DMS53 (cell line): ENCODE results near the gene CPNE5.

Source experiments
- DNase-seq: peaks from one replicate; lab custom pipeline; 2025; lab: John Stamatoyannopoulos, UW

CPNE5 gene

DNA sequence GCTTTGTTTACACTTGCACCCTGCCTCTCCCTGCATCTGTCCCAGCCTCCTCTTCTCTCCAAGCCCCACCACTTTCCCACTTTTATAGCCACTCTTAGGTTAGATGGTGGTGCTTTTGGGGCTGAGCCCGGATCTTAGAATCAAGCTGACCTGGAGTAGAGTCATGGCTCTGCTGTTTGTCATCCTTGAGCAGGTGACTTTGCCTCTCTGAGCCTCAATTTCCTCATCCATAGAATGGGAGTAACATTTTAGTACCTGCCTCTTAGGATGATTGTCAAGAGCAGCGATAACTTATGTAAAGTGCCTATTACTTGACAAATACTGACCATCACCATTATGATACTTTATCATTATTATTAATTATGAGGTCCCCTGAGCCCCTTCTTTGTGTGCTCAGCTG lies 48.2 kb downstream of the CPNE5 start:
- no peak for DNase-seq

DNA sequence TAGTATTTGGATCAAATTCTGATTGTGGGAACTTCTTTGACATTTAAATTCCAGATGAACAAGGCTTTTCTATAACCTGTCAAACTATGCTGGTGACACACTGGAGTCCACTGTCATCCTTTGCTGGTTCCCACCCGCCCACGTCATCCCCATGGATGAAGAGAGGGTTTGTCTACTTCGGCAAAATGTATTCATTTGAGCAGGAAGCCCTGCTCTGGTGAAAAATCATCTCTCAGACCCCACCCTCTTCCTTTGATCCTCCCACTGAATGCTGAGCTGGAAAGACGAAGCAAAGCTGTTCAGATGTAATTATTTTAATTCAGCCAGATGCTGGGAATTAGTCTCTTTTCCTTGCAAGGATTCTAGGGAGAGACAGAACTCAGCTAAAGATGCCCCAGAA lies 50.5 kb downstream of the CPNE5 start:
- DNase-seq, result no peak

DNA sequence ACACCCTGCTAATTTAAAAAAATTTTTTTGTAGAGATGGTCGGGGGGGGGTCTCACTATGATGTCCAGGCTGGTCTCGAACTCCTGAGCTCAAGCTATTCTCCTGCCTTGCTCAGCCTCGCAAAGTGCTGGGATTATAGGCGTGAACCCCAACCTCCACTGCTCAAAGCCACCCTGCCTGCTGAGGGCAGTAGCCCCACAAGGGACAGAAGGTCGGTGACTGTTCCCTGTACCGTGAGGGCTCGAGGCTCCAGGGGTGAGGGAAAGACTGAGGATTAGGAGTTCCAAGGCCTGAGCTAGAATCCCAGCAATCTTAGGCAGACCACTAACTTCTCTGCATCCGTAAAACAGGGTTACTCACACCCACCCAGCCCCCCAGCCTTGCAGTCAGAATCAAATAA lies 51.1 kb downstream of the CPNE5 start:
- no peak for DNase-seq

DNA sequence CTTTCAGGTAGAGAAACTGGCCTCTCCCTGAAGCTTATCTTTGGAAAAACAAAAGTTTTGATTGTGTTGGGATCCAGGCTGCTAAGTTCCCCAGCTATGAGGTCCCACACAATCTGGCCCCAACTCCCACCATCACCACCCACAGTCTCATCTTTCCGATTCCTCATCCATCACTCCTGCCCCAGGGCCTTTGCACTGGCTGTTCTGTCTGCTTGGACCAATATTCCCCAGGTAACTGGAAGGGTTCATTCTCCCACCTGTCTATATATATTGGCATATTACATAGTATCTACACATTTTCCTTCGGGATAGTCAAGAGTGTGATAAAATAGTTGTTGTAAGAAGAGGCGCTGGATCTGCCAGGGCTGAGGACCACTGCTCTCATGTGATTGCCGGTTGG lies 52.0 kb downstream of the CPNE5 start:
- no peak for DNase-seq

- DNase-seq, result no peak
Observed at GRCh38 chr6:36786055-36786675, 53.1 kb downstream of the CPNE5 start.

GRCh38 chr6:36784376-36784636 lies 54.9 kb downstream of the CPNE5 start:
- DNase-seq, result no peak

DNA sequence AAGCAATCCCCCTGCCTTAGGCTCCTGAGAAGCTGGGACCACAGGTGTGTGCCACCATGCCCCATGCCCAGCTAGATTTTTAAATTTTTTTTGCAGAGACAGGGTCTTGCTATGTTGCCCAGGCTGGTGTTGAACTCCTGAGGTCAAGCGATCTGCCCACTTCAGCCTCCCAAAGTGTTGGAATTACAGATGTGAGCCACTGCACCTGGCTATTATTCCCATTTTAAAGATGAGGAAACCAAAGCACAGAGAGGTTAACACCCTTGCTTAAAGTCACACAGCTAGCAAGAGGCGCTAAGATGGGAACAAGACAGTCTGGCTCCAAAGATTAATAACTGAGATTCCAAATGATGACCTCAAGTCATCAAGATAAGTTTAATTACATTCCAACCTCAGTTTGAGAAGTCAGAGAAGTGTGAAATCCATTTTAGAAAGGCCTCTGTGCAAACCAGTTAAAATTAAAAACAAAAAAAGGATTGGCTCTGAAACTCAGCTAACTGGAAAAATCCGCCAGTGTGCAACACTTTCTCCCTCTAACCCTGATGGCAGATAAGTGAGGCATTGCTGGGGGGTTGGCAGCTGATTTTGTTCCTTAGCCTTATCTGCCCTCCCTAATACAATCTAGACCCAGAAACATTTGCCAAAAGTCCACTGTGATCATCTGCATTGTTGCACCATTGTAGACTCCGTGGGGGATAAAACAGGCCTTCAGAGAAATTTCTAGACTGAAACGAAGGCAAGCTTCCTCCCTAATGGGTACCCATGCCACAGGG lies 55.5 kb downstream of the CPNE5 start:
- DNase-seq, result no peak

DNA sequence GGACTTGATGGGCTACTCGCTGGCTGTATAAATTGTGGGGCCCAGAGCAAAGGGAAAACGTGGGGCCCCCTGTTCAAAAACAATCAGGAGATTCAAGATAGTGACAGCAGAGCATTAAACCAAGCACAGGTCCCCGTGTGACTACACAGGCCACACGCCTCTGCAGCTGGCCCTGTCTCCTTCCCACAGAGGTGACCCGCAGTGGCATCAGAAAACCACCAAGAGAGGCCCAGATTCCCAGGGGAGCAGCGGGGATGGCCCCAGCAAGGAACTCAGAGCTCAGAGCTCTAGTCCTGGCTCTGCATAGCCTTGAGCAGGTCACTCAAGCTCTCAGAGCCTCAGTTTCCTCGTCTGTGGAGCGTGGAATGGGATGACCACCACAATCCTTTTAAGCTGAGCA lies 57.6 kb downstream of the CPNE5 start:
- DNase-seq, result no peak

DNA sequence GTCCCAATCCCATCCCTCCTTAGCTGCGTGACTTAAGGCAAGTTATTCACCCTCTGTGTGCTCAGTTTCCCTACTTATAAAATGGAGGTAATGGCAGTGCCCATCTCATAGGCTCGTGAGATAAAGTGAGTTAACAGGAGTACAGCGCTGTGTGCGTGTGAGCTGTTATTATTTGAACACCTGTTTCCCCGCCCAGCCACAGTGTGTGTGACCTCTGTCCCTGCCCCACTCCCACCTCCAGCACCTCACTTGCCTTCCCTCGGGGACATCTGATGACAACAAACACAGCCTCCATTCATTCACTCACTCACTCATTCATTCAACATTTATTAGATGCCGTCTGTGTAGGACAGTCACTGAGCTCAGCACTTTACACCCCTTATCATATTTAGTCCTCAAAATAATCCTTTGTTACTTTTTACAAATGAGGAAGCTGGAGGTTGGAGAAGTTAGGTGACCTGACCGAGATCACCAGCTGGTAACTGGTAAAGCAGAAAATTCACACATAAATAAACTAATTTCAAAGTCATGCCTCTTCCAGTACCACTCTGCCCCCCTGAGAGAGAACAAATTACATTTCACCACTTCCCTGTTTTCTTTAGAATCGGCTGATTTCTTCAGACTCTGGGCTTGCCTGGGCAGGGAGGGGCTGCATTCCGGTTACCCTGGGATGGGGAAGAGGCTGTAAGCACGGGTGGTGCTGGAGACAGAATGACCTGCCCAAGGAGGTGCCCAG lies 58.6 kb downstream of the CPNE5 start:
- peak; percentile 84 for DNase-seq

GRCh38 chr6:36779227-36779626 lies 60.0 kb downstream of the CPNE5 start:
- DNase-seq, result no peak

DNA sequence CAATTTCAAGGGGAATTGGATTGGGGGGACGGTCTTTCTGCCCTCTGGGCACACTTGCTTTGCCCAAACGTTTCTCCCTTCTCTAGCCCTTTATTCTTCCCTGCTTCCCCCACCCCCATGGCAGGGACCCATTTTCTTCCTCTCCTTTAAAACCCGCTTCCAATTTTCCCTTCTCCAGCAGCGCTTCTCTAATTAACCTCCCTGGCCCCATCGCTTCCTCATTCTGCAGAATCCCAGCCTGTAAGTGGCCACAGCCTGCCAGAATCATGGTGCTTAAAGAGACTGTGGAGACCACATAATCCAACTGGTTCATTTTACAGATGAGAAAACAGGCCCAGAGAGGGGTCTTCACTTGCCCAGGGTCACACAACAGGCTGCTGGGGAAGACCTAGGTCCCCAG lies 61.4 kb downstream of the CPNE5 start:
- no peak for DNase-seq

DNA sequence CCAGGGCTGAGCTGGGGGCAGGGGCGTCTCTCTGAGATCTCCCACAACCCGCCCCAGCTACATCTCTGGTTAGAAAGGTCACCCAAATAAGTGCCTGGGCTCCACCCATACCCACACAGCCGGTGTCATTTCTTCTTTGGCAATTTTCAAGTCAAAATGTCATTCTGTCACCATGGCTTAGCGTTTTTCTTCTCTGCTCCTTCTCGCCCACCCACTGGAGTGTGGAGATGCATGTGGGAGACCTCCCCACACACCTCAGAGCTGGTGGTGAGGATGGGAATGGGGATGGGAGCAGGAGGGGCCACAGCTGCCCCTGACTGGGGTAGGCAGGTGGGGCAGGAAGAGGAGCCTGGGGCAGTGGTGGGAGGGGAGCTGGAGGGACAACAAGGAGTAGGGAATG lies 63.1 kb downstream of the CPNE5 start:
- DNase-seq, result no peak

- DNase-seq, result no peak
Observed at GRCh38 chr6:36774331-36774730, 64.9 kb downstream of the CPNE5 start.

DNA sequence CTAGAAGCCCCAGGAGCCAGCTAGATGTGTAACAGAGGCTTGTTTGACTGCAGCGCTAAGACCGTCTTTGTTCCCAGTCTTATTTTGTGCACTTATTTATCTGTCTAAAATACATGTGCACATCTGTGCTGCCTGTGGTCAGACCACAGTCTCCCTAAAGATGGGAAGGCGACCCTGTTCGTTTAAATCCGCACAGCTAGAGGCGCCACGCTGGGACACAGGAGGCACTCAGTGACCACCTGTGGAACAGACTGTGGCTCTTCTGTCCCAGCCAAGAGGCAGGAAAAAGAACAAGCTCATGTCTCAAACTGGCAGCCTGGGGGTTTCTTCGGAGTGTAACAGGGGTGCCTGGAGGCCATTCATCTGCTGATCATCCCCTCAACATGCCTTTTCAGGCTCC lies 66.8 kb downstream of the CPNE5 start:
- DNase-seq, result no peak

DNA sequence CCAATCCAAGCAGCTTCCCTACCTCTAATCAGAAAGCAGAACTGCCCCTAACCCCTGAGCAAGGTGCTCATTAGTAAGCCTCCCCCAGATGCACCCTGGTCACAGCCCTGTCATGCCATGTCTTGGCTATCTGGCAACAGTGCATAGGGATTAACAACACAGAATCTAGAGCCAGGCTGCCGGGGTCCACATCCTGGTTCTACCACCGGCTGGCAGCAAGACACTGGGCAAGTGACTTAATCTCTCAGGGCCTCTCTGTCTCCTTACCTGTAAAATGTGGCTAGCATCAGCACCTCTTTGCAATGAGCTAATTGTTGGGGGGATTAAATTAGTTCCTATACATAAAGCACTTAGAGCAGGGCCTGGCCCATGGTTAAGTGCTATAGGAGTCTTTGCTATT lies 68.1 kb downstream of the CPNE5 start:
- no peak for DNase-seq

GRCh38 chr6:36769676-36770499 lies 69.4 kb downstream of the CPNE5 start:
- DNase-seq, result no peak

GRCh38 chr6:36769183-36769675 lies 70.0 kb downstream of the CPNE5 start:
- no peak for DNase-seq

- DNase-seq, result no peak
Observed at GRCh38 chr6:36766399-36766945, 72.8 kb downstream of the CPNE5 start.

DNA sequence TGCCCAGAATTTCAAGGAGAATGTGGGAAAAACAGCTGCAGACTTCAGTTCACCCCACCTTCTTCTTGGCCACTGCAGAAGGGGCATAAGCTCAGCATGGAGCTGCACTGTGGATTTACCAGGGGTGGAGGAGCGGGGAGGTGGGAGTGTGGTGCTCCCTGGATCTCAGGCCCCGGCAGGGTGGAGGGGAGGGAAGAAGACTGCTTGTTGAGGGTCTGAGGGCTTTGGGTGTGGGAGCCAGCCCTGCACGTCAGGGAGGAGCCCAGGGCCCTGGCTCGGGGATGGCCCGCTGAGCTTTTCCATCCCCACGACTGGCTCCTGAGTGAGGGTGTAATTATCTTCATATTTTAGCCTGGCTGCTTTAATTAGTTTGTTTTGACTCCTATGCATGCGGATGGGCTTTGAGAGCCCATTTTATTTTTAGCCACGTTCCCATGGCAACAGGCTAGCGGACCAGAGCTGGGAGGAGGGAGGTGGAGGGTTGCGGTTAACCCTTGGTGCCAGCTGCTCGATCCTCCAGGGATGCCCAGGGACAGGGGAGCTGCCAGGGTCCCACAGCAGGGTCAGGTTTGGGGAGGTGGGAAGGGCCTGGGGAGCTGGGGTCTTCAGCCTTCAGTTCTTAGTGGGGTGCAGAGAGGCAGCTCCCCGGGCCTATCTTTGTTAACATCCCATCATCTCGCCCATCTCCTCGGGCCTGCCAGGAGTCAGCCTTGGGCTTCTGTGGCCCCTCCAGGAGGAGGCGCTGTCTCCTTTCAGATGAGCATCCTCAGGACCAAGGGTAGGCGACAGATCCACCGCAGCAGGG lies 73.4 kb downstream of the CPNE5 start:
- DNase-seq, result peak; percentile 86

DNA sequence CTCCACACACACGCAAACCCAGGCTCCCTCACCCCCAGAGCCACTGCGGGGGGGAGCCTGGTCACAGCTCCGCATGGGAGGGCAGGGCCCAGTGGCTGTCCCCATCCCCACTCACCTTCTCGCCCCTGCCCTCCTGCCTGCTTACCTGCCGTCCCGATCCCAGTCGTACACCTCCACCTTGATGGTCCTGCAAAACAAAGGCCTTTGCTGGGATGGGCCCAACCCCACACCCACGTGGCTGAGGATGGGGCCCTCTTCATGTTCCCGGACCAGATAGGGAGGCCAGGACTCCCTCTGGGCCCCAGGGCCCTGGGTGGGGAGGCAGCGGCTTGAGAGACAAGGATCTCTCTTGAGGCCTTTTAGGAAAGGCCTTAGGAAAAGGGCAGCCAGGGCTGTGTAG lies 74.1 kb downstream of the CPNE5 start:
- DNase-seq, result no peak

- no peak for DNase-seq
Observed at GRCh38 chr6:36762123-36762522, 77.1 kb downstream of the CPNE5 start.
